Measurements from ENCODE around the gene WNK3.

The WNK3 gene

DNA sequence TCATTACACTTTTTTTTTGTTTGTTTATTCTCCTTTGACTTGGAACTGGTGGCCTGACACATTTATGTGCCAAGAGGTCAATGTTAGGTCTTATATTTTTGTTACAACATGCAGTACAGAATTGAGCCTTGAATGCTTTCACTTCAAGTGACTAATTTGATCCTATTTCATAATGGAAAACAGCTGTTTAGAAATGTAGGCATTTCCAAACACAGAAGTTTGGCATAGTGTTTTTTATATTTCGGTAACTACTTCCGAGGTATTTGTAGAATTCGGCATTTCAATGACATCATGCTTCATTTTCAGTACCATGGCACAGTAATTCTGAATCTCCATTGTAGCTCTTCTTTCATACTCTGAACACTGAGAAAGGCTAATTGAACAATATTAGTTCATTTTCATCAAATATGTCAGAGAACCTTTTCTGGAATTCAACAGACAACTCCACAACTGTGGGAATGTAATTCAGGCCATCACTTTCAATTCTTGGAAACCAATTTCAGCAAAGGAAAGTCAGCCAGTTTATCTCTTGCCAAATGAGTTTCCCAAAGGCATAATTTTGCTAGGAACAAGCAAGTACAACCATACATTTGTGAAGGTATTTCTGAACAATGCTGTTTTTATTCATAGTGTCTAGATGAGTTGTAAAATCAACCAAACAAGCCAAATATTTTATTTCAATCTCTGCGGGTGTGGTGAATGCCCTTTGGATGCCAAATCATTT is 186.2 kb downstream of the WNK3 start:
- in situ Hi-C loops (cut with MboI; ENCODE audit: low sequenced_read_pairs) = no loop called here

DNA sequence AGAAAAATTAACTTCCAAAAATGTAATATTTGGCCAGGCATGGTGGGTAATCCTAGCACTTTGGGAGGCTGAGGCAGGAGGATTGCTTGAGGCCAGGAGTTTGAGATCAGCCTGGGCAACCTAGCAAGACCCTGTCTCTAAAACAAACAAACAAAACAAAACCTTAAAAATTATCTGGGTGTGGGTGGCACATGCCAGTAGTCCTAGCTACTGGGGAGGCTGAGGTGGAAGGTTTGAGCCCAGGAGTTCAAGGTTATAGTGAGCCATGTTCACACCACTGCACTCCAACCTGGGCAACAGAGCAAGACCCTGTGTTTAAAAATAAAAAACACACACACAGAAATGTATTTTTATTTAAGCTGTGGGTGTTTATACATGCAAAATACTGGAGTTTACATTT is 186.8 kb downstream of the WNK3 start:
- in situ Hi-C loops (cut with MboI; ENCODE audit: low sequenced_read_pairs) = no loop called here

DNA sequence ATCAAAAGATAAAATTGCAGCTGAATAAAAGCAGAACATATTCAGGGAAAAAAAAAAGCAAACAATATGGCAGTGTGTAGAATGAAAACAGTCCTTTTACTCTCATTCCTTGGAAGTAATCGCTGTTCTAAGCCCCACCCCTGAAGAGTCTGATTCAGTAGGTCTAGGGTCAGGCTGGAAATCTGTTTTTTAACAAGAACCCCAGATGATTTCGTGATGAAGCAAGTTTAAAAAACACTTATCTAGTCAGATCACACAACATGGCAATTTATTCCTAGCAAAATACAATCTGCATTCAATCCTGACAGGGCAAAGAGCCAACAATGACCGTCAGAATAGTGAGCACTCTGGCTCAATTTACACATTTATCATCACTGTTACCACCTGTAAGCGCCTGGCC is 190.9 kb downstream of the WNK3 start:
- in situ Hi-C loops (cut with MboI; ENCODE audit: low sequenced_read_pairs) = no loop called here

DNA sequence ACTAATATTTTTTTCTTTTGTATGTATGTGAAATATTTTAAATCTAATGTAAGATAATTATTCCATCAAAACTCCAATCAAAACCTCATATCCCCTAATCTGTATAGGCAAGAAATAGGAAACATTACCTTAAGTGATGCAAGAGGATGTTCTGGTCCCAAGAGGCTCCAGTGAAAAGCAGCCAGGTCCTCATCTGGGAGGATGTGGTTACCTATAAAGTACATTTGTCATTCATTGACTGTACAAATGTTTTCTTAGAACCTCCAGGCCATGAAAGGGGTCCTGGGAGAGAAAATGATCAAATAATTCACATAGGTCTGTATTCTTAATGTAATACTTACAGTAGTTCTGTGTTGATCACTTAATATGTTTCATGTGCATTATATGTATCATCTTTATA is 200.3 kb downstream of the WNK3 start:
- in situ Hi-C loops (cut with MboI; ENCODE audit: low sequenced_read_pairs) = no loop called here
